GM19467 (cell line): ENCODE measurements around the gene WSB1.
"Not testable (repeated sequence)": the region's sequence is repeated elsewhere in the genome, so short reads cannot be mapped to it uniquely, and the experiment has no call there.

ENCODE experiments used
- ATAC-seq: cut with Tn5 transposase; IDR thresholded peaks from one replicate; pipeline ENCODE4 v1.9.1; 2021; ENCODE audit warnings: mild to moderate bottlenecking, moderate library complexity; ENCODE audit not compliant: unreplicated experiment

WSB1 gene

DNA sequence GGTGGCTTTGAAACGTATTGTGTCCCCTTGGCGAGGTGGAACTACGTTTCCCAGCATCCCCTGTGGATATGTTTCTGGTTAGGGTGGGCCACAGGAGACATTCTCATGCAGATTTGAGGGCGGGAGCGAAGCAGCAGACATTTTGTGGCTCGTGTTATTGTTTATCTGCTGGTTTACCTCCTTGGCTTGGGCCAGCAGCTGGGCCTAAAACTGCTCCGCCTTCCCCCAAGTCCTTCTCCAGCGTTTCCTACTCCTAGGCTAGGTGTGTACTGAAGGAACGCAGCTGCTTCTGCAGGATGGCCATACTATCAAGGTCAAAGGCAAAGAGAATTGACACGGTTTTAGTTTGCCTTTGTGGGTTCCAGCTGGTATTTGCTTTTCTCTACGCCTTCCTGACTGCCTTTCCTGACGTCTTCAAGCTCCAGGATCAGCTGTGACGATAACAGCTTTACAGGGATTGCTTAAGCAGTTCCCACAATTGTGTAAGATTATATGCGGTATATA lies 17.2 kb upstream of the WSB1 start:
- ATAC-seq: no peak

DNA sequence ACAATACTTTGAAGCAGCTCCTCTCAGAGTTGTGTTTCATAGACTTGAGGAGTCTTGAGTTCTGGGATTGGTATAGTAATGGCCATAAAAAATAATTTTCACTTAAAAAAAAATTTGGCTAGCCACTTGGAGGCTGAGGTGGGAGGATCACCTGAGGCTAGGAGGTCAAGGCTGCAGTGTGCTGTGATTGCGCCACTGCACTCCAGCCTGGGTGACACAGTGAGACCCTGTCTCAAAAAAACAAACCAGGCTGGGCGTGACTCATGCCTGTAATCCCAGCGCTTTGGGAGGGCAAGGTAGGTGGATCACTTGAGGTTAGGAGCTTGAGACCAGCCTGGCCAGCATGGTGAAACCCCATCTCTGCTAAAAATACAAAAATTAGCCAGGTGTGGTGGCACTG lies 14.8 kb upstream of the WSB1 start:
- not testable (repeated sequence) for ATAC-seq

DNA sequence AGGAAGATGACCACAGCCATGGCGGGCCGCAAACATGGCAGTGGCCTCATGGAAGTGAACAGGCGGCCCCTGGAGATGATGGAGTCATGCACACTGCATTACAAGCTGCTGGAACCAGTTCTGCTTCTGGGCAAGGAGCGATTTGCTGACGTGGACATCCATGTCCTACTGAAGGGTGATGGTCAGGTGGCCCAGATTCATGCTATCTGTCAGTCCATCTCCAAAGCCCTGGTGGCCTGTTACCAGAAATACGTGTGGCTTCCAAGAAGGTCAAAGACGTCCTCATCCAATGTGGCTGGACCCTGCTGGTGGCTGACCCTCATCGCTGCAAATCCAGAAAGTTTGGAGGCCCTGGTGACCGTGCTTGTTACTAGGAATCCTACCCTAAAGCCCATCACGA lies 13.4 kb upstream of the WSB1 start:
- ATAC-seq: no peak

DNA sequence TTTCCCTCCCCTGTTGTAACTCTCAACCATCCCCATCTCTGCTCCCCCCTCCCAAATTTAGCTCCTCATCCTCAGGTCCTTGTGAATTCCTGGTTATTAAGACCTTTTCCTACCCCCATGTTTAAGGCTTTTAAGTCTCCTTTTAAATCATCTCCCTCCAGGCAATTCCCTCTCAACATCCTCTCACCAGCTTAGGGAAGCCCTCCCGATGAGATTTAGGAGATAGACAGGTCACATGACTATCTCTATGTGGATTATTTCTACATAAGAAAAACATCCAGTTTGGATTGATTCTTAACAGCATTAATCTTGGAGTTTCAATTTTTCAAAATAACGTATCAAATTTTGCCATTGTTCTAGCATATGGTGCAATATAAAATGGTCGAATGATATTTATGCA lies 12.5 kb upstream of the WSB1 start:
- ATAC-seq: no peak

DNA sequence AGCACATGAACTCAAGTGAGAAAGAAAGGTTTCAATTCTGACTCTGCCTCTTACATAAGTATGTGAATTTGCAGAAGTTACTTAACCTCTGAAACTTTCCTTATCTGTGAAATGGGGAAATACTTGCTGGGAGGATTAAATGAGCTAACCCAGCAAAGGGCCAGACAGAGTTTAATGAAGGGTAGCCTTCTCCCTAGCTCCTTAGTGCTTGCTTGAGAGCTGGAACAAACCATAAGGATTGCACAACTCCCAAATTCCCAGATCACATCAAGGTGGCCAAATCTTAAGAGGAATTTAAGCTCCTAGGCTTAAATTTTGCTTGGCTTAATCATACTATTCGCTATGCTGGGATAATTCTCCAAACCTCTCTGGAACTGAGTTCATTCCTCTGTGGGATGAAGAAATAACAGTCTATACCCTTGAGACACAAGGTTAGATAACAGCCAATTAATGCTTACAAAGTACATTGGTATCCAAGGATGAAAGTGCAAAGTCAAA lies 11.8 kb upstream of the WSB1 start:
- no peak for ATAC-seq

DNA sequence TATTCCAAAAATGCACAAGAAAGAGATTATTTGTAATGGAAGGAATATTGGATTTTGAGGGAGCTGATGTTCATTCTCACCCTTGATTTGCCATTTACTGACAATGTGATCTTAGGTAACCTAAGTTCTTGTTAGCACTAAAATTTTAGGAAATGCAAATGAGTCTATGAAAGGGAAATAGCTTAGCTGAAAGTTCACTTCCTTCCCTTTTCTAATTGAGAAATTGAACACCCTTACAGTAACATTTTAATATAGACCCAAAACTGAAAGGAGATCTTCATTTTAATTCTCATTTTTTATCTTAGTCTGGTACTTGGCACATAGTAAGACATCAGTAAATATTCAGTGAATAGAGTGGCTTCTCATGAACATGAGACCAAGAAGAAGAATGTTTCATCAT lies 10.9 kb upstream of the WSB1 start:
- ATAC-seq: no peak

DNA sequence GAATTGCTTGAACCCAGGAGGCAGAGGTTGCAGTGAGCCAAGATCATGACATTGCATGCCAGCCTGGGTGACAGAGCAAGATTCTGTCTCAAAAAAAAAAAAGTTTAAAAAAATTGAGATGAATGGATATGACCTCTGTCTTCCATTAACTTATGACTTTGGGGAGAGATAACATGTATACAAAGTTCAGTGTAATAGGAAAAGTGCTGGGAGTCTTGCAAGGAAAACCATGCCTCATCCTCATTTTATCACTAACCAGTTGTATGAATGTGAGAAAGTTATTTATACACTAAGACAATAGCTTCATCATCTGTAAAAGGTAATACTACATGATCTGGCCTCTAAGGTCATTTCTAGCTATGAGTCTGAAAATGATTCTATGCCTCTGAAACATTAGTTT lies 10.2 kb upstream of the WSB1 start:
- no peak for ATAC-seq

DNA sequence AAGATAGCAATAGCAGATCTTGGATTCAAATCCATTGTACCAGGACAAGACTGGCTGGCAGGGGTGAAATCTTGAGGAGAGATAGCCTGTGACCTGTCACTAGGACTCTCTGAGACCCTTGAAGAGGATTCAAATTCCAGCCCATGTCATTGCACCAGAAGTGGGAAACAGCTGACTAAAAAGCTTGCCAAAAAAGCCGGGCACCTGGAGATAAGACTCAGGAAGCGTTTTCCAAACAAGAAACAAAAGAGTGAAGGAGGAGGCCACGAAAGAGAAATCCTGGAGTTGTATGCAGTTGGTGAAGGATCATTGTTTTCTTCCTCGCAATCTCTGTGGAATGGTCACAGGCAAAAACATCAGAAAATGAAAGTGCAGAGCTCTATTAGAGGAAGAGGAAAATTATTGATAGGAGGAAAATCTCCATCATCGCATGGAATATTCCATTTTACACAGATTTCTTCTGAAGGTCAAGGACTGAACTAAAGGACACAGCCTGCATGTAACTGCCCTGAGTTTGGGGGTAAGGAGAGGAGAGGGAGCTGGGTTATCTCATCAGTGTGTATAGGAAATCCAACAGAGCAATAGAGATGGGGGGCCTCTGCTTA lies 9.0 kb upstream of the WSB1 start:
- ATAC-seq: no peak

DNA sequence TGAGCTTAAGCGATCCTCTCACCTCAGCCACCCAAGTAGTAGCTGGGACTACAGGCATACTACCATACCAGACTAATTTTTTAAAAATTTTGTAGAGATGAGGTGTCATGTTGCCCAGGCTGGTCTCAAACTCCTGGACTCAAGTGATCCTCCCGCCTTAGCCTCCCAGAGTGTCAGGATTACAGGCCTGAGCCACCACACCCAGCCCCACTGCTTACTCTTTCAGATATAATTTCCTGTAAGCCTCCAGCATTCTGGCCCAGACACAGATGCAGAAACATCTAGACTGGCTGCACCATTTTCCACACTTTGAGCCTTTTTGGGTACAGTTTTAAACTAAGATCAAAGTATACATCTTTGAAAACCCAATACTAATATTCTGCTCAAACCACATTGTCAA lies 8.4 kb upstream of the WSB1 start:
- ATAC-seq: no peak

DNA sequence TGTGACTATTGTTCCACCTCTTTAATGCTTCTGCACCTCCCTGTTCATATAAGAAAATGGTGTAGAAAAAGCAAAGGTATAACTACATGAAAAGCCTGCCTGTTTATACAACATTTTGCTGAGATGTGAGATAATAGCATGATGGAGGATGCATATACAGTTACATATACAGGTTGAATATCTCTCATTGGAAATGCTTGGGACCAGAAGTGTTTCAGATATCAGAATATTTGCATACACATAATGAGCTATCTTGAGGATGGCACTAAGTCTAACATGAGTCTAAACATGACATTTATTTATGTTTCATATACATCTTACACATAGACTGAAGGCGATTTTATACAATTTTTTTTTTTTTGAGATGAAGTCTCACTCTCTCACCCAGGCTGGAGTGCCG lies 5.7 kb upstream of the WSB1 start:
- ATAC-seq: no peak

DNA sequence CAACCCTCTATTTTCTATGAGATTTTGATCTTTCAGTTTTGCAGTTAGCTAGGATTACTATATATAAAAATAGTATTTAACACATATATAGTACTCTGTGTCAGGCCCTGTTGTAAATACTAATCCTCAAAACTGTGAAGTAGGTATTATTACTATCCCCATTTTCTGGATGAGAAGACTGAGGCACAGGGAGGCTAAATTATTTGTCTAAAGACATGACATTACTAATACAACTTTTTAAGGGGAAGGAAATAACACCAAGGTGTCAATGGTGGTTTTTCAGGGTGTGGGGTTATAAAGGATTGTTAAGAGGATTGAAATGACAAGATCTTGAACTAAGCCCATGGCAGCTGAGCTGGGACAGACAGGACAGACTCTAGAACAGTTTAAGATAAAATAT lies 4.1 kb upstream of the WSB1 start:
- no peak for ATAC-seq

DNA sequence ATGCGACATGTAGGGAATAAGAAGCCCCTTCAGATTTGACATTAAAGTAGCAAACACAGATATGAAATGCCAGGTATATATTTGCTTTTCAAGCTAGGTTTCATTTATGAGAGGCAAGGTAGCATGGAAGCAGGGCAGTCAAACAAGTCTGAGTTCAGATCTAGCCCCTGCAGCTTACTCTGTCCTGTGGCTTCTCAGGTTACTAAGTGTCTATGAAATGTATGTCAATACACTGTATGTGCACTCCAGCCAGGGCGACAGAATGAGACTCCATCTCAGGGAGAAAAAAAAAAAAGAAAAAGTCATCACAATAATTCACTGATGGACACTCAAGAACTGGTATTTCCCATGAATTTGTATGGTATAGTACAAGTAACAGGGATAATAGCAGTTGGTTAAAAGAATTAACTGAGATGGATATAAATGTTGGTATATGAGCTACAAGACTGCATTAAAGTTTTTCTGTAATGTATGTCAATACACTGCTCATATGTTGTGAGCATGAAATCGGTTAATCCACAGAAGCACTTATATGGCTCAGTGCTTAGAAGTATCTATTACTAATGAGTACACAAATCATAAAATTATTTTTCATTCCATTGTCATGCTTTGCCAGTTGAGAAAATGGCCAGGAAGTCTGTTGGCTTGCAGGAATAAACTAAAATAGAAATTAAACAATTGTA lies 2.9 kb upstream of the WSB1 start:
- no peak for ATAC-seq

DNA sequence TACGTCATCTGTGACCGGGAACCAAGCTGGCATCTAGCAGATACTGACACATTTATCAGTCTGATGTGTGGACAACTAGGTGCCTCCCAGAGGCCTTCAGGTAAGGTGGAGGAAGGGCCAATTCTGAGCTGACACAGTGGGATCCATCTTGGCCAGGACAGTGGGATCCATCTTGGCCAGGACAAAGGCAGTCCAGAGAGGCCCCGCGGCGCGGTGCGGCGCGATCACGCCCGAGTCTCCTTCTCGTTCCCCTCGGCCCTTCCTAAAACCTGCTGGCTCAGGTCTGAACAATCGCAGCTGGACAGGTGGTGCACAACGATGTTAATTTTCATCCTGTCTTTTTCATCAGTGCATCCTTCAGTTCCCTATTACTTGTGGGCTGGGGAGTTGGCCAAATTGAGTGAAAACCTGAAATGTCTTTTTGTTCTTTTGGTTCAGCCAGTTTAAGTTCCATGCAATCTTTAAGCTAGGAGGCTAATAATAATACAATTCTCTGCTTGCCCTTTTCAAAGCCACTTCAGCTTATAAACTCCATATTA lies 486 bp upstream of the WSB1 start:
- ATAC-seq: no peak

DNA sequence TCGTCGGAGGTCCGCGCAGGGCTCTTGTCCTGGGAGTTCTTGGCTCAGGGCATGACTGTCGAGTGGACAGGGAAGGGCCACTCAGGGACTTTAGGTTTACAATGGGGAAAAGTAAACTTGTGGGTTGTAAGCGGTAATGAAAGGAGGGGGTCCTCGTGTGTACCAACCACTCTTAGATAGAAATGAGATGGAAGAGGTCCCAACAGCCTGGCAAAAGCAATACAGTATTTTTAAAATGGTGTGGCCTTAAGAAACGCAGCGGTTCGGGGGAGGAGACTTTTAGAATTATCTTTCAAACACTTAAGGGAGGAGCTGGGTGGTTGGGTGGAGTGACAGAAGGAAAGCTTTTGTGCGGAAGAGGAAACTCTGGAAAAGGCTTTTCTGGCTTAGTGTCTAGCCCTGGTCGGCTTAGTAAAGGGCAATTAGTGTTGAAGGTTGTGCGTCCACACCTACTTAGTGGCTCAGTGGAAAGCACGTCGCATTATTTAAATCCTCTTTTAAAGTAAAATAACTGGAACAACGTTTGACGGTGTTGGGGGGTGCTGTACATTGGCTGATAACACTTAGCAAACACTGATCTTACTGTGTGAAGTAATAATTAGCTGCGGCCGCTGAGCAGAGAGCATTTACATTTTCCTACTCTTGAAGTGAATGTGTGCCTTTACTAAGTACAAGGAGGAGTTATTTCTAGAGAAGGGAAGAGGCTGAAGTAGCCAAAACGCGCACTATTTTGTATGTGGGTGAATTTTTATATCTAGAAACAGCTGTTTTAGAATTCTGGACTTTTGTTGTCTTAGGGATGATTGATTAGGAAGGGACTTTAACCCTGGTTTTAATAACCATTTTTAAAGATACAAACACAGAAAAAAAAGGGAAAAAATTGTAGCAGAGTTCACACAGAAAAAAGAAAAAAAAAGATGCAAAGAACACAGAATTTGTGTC lies 1.0 kb downstream of the WSB1 start:
- peak; percentile 48 for ATAC-seq

DNA sequence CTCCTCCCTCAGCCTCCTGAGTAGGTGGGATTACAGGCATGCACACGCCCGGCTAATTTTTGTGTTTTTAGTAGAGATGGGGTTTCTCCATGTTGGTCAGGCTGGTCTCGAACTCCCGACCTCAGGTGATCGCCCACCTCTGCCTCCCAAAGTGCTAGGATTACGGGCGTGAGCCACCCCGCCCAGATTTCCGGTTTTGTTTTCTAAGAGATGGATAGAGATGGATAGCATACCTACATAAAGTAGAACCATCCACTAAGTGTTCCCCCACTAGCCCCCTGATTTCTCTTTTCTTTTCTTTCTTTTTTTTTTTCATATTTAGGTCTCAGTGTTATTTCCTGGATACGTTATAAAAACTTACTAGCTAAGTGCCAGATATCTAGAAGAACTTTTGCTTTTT lies 2.0 kb downstream of the WSB1 start:
- ATAC-seq: no peak

DNA sequence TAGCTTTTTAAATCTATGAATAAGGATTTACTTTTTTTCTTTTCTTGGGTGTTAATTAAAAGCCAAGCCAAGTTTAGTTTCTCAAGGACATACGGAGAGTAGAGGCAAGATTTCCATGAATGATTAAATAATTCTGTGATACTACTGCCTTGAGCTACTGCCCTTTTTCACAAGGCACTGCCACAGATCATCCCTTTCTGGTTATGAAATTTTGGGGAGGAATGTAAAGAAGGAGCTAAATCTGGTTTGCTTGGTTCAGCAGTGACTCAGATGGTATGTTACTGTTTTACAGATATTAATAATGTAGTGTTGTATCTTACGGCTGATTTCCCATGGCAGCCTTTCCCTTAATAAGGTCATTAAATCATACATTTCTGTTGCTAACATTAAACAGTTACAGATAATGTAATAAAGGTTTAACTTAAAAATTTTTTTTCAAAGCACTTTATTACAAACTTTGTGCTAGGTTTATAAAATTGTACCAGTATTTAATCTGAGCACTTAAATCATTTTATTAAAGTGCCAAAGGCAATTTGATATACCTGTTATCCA lies 2.6 kb downstream of the WSB1 start:
- ATAC-seq: no peak

DNA sequence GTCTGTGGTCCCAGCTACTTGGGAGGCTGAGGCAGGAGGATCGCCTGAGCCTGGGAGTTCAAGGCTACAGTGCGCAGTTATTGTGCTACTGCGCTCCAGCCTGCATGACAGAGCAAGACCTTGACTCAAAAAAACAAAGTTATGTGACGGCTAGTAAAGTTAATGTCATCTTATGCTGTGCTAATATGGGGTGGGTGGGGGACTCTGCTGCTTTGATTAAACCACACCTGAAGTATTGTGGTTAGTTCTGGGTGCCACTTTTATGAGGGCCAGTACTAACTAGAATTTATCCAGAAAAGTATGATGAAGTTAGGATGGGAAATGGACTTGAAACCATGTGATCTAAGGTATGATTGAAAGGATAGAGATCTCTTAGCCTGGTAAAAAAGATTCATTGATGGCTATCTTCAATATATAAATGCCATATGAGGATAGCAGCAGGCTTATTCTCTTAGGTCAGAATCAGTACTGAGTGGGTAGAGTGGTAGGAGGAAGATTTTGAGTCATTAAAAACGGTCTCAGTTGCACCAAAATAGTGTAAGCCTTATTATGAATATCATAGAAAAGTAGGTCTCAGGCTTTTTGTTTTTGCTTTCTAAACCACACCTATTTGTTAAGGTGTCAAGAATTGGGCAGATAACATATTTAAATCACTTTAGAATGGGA lies 5.6 kb downstream of the WSB1 start:
- ATAC-seq: no peak

DNA sequence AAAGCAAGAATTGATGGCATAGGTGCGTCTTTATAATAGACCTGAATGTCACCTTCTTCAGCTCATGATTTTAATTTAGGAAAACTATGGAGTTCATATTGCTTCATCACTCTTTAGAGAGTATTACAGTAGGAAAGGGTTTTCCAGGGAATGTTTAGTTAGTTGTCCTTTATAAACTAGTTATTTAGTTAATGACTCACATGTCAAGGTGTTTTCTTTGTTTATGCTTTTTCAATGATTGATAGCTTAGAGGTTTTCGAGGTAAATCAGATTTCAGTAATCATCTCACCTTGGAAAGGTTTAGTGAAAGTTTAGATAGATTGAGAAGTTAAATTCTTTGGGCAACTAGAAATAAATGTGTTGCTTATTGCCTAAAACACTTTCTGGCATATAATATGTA lies 9.8 kb downstream of the WSB1 start:
- ATAC-seq: no peak

DNA sequence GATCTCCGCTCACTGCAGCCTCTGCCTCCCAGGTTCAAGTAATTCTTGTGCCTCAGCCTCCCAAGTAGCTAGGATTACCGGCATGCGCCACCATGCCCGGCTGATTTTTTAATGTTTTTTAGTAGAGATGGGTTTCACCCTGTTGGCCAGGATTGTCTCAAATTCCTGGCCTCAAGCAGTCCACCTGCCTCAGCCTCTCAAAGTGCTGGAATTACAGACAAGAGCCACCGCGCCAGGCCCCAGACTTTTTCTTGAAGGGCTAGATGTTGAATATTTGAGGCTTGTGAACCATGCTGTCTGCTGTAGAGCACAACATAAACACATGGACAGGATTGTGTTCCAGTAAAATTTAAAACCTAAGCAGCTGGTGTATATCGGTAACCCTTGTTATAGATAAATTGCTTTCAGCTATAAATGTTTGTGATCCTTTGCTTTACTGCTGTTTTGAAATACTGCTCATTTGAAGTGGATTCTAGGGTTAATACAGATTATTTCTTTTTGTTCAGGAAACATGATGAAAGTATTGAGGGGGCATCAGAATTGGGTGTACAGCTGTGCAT lies 12.4 kb downstream of the WSB1 start:
- ATAC-seq: no peak

DNA sequence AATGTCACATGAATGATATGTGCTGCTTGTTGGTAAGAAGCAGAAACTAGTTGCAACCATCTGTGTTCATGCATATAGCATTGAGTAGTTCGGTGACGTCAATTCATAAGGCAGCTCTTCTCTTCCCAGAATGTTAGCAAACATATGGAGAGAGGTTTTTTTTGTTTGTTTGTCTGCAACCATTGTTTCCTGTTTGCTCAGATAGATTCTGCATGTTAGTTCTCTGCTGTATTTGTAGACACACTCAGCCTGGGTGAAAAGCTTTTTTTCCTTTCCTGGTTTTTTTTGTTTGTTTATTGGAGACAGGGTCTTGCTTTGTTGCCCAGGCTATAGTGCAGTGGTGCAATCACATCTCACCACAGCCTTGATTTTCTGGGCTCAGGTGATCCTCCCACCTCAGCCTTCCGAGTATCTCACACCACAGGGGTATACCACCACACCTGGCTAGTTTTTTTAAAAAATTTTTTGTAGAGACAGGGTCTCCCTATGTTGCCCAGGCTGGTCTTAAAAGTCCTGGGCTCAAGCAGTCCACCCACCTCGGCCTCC lies 16.7 kb downstream of the WSB1 start:
- ATAC-seq: no peak
